A549 (cell line): ENCODE measurements around the gene DDIAS. TPM values are rescaled to one million over a fixed set of nuclear protein-coding genes. Genes with fewer than 3 reads are reported as not detected.

ENCODE experiments used
- ATAC-seq, 2 experiments: fragments of 200-7000 bp in 1 of 2; fragments of >200 bp in 1 of 2; cut with Nextera tagmentation in 1 of 2; cut with Tn5 transposase in 1 of 2; 3 replicates each; pipeline versions ENCODE4 v1.8.0 to v1.9.1; 2018 to 2020; ENCODE audit warnings: mild to moderate bottlenecking in 1 of 2, moderate library complexity in 1 of 2
- CTCF ChIA-PET: fragments of 300-600 bp; sonication (Branson Sonifier 250); formaldehyde crosslinking; extraction: SDS; loops from one replicate; lab custom pipeline; 2021; ENCODE audit warnings: antibody characterized with exemption, inconsistent platforms; lab: Yijun Ruan, JAX
- POLR2A ChIA-PET: fragments of 350-600 bp; formaldehyde crosslinking; extraction: SDS; loops from one replicate; lab custom pipeline; 2021; ENCODE audit warnings: antibody characterized with exemption, inconsistent platforms; lab: Yijun Ruan, JAX
- DNase-seq, 2 experiments: peaks; one replicate each; pipeline versions ENCODE4 v3.0.0 to v3.0.0-alpha.2; 2011 to 2016; ENCODE audit warnings: low read depth in 1 of 2, low spot score in 1 of 2
- FAIRE-seq: peaks from 2 replicates; lab custom pipeline; 2011; peaks lifted over from hg19 to GRCh38; lab: Jason Lieb, UNC
- H3K27ac ChIP-seq, 2 experiments: fragments of >200 bp; sonication (Bioruptor Twin); formaldehyde crosslinking; 3 replicates each; pipeline ENCODE4 v1.5.1; 2016 to 2017
- H3K4me1 ChIP-seq: fragments of >200 bp; sonication (Bioruptor Twin); formaldehyde crosslinking; 3 replicates; pipeline ENCODE4 v1.6.1; 2016
- H3K4me2 ChIP-seq: fragments of >200 bp; sonication (Bioruptor Twin); formaldehyde crosslinking; 3 replicates; pipeline ENCODE4 v1.6.1; 2016
- H3K4me3 ChIP-seq: fragments of >200 bp; sonication (Bioruptor Twin); formaldehyde crosslinking; 3 replicates; pipeline ENCODE4 v1.5.1; 2016
- H3K9me3 ChIP-seq: fragments of >200 bp; sonication (Bioruptor Twin); formaldehyde crosslinking; 3 replicates; pipeline ENCODE4 v1.6.1; 2016
- CBX2 ChIP-seq: fragments of 200-600 bp; sonication (generic); IDR thresholded peaks from 2 replicates; pipeline ENCODE4 v1.6.1; 2016; ENCODE audit warnings: low read depth, mild to moderate bottlenecking, borderline replicate concordance
- EHF ChIP-seq: fragments of 250-450 bp; sonication (Bioruptor Pico); IDR thresholded peaks from 2 replicates; pipeline ENCODE4 v1.5.0; 2020; ENCODE audit warnings: mild to moderate bottlenecking
- EHMT2 ChIP-seq: fragments of 200-600 bp; sonication (generic); IDR thresholded peaks from 2 replicates; pipeline ENCODE4 v1.6.1; 2016; ENCODE audit warnings: antibody characterized with exemption, low read depth, mild to moderate bottlenecking, moderate library complexity
- EP300 ChIP-seq, 2 experiments: fragments of >200 bp; sonication (Bioruptor Twin); formaldehyde crosslinking; IDR thresholded peaks; 2 replicates in 1 of 2; 3 replicates in 1 of 2; pipeline ENCODE4 v1.6.1; 2016 to 2017
- ESRRA ChIP-seq: fragments of 150-350 bp; IDR thresholded peaks from 2 replicates; pipeline ENCODE4 v1.6.1; 2014; ENCODE audit warnings: mild to moderate bottlenecking, low read length, borderline replicate concordance
- FOSL2 ChIP-seq, 2 experiments: fragments of 450-650 bp in 1 of 2; fragments of >200 bp in 1 of 2; sonication (Bioruptor Twin) in 1 of 2; formaldehyde crosslinking; IDR thresholded peaks; 2 replicates each; pipeline versions ENCODE4 v1.5.0 to v1.6.1; 2016 to 2020; ENCODE audit warnings: mild to moderate bottlenecking in 1 of 2, moderate library complexity in 1 of 2
- HOXA7 ChIP-seq: fragments of 250-450 bp; sonication (Bioruptor Pico); IDR thresholded peaks from 2 replicates; pipeline ENCODE4 v1.5.0; 2020; ENCODE audit warnings: mild to moderate bottlenecking, moderate library complexity
- NPAS2 ChIP-seq: fragments of 250-450 bp; sonication (Bioruptor Pico); IDR thresholded peaks from 2 replicates; pipeline ENCODE4 v1.8.0; 2022; ENCODE audit warnings: mild to moderate bottlenecking, moderate library complexity, borderline replicate concordance
- PHF8 ChIP-seq: fragments of 200-600 bp; sonication (generic); IDR thresholded peaks from 2 replicates; pipeline ENCODE4 v1.6.1; 2016; ENCODE audit warnings: low read depth, mild to moderate bottlenecking, antibody characterized with exemption, moderate library complexity, borderline replicate concordance
- POLR2A ChIP-seq: IDR thresholded peaks from 2 replicates; pipeline ENCODE4 v1.6.1; 2012; ENCODE audit warnings: mild to moderate bottlenecking, low read length
- POLR2AphosphoS2 ChIP-seq: conservative IDR thresholded peaks from 2 replicates; pipeline ENCODE4 v1.6.1; 2012; ENCODE audit warnings: low read length, improper control_type of control experiment, inconsistent platforms
- REST ChIP-seq: fragments of 200-600 bp; sonication (generic); IDR thresholded peaks from 2 replicates; pipeline ENCODE4 v1.6.1; 2016; ENCODE audit warnings: antibody characterized with exemption, mild to moderate bottlenecking, moderate library complexity
- TP53 ChIP-seq: fragments of 250-450 bp; sonication (Bioruptor Pico); IDR thresholded peaks from 2 replicates; pipeline ENCODE4 v1.5.0; 2021; ENCODE audit warnings: mild to moderate bottlenecking, moderate library complexity
- ZC3H11A ChIP-seq: fragments of 450-650 bp; IDR thresholded peaks from 2 replicates; pipeline ENCODE4 v1.6.1; 2014; ENCODE audit warnings: antibody characterized with exemption, mild to moderate bottlenecking
- WGBS: methylation state at CpG from one replicate; pipeline ENCODE4 v1.1.6; 2017; ENCODE audit errors: missing lambda C conversion rate; 5-methylcytosine and 5-hydroxymethylcytosine counted together
- polyA plus RNA-seq, 4 experiments: library from polyadenylated mRNA; depleted of rRNA in 3 of 4; stranded (reverse); fragments of >200 nt; fragmentation: RNase III in 1 of 4; extraction: RNeasy Plus Mini Kit Qiagen cat#74134 plus additional on column Dnase treatment in 1 of 4; gene quantifications; 2 replicates in 3 of 4; 3 replicates in 1 of 4; pipeline ENCODE4 v1.2.3, GENCODE V29; 2011 to 2017
- TF ChIP-seq, protein P1 (sequence below): IDR thresholded peaks from 2 replicates; pipeline ENCODE4 v1.6.1; 2012
- TF ChIP-seq, protein P2 (sequence below): fragments of 250-450 bp; sonication (Bioruptor Pico); IDR thresholded peaks from 2 replicates; pipeline ENCODE4 v1.5.0; 2020; ENCODE audit warnings: low read depth, mild to moderate bottlenecking, moderate library complexity
- TF ChIP-seq, protein P3 (sequence below): fragments of >200 bp; sonication (Bioruptor Twin); formaldehyde crosslinking; IDR thresholded peaks from 3 replicates; pipeline ENCODE4 v1.6.1; 2016

The DDIAS gene
- polyA plus RNA-seq, 2 of the 4 experiments (the other 2 are of a cell fraction): 14.7 to 23.9 TPM

GRCh38 chr11:82930734-82931133, 29.2 kb downstream of the DDIAS start:
- Histone ChIP-seq H3K27ac (no peak overlapping the region), H3K4me3 (no peak overlapping the region), H3K4me1 (0 out of 3 replicates have a peak, but pooled peaks cover 5% of the 10 kb centered on the region), H3K9me3 (no peaks in the 10 kb centered on the region), H3K4me2 (no peak overlapping the region)
- no peak for DNase-seq
- CTCF ChIA-PET: interaction anchor here (0.7 to 1.6 kb wide), 2 partner anchors 30 to 152 kb away, joined by 4 to 5 read pairs; partner anchors contain the start of gene DDIAS
- FAIRE-seq: no peak
- TF ChIP-seq, protein P1, sequence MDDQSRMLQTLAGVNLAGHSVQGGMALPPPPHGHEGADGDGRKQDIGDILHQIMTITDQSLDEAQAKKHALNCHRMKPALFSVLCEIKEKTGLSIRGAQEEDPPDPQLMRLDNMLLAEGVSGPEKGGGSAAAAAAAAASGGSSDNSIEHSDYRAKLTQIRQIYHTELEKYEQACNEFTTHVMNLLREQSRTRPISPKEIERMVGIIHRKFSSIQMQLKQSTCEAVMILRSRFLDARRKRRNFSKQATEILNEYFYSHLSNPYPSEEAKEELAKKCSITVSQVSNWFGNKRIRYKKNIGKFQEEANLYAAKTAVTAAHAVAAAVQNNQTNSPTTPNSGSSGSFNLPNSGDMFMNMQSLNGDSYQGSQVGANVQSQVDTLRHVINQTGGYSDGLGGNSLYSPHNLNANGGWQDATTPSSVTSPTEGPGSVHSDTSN: no peak
- TF ChIP-seq, protein P2, sequence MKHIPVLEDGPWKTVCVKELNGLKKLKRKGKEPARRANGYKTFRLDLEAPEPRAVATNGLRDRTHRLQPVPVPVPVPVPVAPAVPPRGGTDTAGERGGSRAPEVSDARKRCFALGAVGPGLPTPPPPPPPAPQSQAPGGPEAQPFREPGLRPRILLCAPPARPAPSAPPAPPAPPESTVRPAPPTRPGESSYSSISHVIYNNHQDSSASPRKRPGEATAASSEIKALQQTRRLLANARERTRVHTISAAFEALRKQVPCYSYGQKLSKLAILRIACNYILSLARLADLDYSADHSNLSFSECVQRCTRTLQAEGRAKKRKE: no peak
- TF ChIP-seq ESRRA (no peak), POLR2AphosphoS2 (no peak), NPAS2 (CRISPR knock-in tag) (no peak), FOSL2 (IDR thresholded peaks at IDR 0.05) (no peak), FOSL2 (CRISPR knock-in tag; IDR thresholded peaks at IDR 0.05) (no peak), POLR2A (no peak), PHF8 (no peak), TP53 (CRISPR knock-in tag) (no peak), EP300 (IDR thresholded peaks at IDR 0.05) (no peak), EHF (CRISPR knock-in tag) (no peak), REST (no peak), CBX2 (no peak), HOXA7 (CRISPR knock-in tag) (no peak), ZC3H11A (no peak), EHMT2 (no peak)
- TF ChIP-seq, protein P3, sequence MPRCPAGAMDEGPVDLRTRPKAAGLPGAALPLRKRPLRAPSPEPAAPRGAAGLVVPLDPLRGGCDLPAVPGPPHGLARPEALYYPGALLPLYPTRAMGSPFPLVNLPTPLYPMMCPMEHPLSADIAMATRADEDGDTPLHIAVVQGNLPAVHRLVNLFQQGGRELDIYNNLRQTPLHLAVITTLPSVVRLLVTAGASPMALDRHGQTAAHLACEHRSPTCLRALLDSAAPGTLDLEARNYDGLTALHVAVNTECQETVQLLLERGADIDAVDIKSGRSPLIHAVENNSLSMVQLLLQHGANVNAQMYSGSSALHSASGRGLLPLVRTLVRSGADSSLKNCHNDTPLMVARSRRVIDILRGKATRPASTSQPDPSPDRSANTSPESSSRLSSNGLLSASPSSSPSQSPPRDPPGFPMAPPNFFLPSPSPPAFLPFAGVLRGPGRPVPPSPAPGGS: no peak
- POLR2A ChIA-PET: no interaction called here
- WGBS: 87% methylated on average over 2 of the region's 2 CpGs
- ATAC-seq: no peak

DNA sequence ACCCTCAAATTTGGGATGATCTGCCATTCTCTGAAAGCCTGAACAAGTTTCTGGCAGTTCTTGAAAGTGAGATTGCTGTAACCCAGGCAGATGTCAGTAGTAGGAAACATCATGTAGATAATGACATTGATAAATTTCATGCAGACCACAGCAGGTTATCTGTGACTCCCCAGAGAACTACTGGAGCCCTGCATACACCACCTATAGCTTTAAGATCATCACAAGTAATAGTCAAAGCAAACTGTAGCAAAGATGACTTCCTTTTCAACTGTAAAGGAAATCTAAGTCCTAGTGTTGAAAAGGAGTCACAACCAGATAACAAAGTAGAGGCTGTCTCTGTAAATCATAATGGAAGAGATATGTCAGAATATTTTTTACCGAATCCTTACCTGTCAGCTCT, 31.0 kb downstream of the DDIAS start:
- CTCF ChIA-PET: no interaction called here
- FAIRE-seq: no peak
- Histone ChIP-seq H3K9me3 (no peaks in the 10 kb centered on the region), H3K27ac (no peak overlapping the region), H3K4me2 (no peak overlapping the region), H3K4me3 (no peak overlapping the region), H3K4me1 (0 out of 3 replicates have a peak, but pooled peaks cover 2% of the 10 kb centered on the region)
- TF ChIP-seq EP300 (IDR thresholded peaks at IDR 0.05): no peak
- WGBS: 95% methylated on average over 1 of the region's 1 CpG
- no peak for DNase-seq
- POLR2A ChIA-PET: no interaction called here
- ATAC-seq: no peak
